T-helper 1 cell (primary cell): Measurements from ENCODE around the gene TGM2.
A peak's percentile ranks its signal among the peaks of the same experiment; 100 is the strongest.

Experiments used
- DNase-seq, 5 donors: peaks; one replicate each; pipeline ENCODE4 v3.0.0-alpha.2; 2012 to 2020

TGM2 gene

DNA sequence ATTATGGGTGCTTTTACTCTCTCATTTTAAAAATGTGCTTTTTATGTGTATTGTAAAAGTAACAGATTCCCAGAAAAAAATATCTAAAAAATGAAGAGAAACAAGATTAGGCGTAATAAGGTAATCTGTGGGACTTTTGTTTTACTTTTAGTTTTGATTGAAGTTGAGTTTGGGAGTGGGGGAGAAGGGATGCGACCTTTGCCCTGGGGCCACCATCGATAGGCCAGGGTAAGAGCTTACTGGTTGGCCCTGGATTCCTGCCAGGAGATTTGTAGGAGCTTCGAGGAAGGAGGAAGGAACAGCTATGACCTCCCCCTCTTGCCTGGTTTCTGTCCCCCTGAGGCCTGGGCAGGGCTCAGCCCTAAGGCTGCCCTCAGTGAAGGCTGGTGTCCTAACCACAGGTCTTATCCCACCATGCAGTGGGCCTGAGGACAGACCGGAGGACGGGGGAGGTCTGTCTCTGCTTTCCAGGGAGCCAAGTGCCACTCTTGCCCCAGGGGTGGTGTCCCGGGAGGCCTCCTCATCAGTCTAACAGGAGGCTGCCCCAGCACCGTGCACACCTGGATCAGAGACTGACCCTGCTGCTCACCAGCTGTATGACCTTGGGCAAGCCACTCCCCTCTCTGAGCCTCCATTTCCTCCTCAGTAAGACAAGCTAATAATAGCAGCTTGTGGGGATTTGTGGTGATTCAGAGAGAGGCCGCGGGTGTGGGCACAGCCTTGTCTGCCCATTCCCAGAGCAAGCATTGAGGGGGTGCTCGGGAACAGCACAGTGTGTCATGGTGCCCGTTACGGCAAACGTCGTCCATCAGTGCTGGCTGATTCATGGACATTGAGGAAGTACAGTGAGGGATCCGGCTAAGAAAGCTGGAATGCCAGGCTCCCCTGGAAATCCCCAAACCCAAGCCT, 21.2 kb downstream of the TGM2 start:
- no peak for DNase-seq

DNA sequence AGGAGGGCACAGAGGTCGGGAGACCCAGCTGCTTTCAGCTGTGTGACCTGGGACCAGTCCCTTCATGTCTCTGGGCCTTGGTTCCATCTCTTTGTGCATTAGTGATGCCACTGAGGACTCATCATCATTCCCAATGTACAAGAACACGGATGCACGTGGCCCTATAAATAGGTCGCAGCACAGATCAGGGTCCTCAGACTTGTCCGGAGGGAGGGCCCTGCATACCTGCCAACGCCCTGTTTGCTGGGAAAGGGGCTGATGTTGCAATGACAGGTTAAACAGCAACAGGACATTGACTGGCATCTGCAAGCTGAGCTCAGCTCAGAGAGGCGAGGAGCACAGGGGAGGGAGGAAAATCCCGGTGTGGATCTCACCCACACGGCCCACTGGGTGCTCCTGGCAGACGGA, 21.8 kb downstream of the TGM2 start:
- no peak for DNase-seq

DNA sequence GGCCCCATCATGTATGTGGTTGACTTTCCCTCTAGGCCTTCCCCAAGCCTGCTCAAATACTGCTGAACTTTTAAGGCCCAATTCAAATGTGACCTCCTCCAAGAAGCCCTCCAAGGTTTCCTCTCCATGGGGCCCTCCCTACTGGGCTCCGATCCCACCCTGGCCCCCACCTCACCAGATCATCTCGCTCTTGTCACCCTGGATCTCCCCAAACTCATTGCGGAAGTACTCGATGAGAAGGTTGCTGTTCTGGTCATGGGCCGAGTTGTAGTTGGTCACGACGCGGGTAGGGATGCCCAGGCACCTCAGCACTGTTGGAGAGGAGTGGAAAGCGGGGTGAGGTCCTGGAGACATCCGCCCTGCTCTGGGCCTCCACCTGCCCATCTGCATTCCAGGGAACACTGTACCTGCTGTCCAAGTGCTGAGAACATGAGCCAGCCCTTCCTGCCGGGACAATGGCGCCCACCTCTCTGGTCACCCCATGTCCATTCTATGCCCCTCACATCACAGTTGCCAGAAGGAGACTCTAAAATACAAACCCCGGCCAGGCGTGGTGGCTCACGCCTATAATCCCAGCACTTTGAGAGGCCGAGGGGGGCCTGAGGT, 23.1 kb downstream of the TGM2 start:
- DNase-seq: no peak

DNA sequence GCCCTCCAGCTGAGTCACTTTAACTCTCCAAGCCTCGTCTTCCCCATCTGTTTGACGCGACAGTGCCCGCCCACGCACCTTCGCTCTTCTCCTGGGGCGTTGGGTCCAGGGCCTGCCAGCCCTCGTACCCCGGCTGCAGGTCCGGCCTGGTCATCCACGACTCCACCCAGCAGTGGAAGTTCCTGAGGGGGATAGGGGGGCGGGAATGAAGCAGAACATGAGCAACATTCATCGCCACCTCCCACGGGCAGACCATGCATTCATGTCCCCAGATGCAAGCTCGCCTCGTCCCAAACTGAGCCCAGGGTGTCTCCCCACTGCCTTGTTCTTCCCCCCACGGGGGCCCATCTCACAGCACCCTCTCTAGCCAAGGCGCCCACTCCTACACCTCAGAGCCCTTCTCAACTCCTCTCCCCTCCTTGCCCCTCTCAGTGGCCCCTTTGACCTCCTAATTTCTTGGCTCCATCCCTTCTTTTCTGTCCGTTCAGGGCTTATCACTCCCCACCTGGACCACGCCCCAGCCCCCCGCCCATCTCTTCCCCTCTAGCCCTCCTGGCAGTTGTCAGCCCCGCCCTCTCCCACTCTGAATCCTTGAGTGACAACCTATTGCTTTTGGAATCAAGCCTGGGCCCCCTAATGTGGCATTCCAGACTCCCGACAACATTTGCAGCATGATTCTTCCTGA, 23.7 kb downstream of the TGM2 start:
- no peak for DNase-seq

DNA sequence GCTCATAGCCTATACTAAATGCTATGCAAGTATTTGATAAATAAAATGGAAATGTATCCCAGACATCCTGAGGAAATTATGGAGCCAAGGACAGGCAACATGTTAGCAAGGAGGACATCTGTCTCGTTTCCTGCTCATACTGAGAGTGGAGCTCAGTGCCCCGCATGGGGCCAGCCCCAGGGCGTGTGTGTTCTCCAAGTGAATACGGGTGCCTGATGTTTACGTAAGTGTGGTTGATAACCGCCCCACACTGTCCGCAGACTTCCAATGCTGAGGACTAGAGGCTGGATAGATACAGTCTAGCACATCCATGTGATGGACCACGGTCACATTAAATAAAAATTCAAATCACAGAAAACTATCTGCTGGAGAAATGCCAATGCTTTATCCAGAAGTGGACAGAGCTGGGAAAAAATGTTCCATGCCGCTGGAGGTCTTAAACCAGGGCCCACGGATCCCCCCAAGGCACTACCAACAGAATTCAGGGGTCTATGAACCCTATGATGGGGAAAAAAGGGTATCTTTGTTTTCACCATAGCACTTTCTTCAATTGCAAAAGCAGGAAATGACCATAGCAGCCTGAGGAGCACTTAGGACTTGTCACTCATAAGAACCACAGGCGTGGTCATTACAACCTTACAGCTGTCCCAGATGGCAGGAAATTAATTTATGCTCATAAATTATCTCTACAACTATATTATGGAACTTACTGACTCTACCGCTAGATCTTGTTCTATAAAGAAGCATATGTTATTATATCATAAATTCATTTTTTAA, 24.9 kb downstream of the TGM2 start:
- DNase-seq: no peak

DNA sequence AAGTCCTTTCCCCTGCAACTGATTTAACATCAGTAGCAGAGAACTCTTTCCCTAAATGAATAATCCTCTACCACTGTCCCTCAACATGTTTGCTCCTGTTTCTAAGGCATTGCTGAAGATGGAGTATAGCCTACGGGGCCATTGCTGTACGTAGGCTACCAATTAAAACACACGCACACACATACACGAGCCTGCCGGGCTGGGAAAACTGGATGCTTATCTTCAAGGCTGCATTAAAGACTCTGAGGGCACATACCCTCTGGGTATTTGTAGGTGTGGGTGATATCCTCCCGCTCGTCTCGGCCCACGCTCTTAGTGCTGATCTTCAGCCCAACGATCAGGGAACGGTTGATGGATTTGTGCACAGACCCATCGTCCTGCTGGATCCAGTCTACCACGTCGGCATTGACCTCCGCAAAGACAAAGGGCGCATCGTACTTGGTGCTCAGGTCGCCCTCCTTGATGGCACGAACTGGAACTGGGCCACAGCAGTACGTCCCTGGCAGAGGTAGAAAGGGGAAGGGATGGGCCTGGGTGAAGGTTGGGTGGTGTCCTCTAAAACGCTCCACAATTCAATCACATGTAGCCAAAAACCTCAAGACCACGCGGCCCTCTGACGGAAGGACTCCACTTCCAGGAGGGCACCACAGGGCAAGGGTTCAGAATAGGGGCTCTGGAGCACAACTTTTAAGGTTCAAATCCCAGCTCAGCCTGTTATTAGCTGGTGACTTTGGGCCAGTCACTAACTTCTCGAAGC, 25.7 kb downstream of the TGM2 start:
- no peak for DNase-seq

DNA sequence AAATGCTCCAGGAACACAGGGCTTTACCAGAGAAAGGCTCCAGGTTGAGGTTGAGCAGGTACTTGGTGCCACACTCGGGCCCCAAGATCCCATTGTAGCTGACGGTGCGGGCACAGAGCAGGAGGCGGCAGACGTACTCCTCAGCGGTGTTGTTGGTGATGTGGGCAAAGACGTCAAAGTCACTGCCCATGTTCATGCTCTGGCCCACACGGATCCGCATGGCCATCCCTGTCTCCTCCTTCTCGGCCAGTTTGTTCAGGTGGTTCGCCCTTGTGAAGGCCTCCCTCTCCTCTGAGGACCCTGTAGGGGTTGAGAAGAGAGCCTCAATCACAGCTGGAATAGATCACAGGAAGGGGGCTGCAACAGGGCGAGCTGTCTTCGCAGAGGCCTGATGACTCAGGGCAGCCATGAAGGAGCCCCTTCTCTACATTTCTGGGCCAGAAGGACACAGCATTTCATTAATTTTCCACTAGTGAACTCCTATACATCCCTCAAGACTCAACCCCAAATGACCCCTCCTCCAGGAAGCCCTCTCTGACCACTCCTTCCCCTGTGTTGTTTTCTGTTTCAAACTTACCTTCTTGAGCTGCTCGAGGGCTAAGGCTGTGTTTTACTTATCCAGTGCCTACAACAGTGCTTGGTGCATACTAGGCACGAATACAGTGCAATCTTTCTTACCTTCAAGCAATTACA, 26.8 kb downstream of the TGM2 start:
- DNase-seq: no peak

DNA sequence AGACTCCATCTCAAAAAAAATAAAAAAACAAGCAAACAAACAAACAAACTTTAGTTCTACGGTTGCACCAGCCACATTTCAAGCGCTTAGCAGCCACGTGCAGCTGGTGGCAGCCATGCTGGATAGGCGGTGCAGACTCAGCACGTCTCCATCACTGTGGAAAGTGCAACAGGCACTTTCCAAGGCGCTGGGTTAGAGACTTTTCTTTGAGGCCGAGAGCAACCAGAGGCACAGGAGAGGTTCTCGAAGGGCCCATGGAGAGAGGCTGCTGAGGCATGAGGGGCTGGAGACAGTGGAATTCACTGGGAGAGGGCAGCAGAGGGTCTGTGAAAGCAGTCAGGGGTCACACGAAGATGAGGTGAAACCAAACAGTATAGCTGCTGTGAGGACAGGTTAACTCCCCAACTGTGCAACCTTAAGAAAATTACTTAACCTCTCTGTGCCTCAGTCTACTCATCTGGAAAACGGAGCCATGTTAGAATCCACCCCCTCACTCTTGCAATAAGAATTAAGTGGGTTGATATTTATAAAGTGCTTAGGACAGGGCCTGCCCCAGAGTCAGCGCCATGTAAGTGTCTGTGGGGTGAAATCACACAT, 27.5 kb downstream of the TGM2 start:
- DNase-seq: no peak

DNA sequence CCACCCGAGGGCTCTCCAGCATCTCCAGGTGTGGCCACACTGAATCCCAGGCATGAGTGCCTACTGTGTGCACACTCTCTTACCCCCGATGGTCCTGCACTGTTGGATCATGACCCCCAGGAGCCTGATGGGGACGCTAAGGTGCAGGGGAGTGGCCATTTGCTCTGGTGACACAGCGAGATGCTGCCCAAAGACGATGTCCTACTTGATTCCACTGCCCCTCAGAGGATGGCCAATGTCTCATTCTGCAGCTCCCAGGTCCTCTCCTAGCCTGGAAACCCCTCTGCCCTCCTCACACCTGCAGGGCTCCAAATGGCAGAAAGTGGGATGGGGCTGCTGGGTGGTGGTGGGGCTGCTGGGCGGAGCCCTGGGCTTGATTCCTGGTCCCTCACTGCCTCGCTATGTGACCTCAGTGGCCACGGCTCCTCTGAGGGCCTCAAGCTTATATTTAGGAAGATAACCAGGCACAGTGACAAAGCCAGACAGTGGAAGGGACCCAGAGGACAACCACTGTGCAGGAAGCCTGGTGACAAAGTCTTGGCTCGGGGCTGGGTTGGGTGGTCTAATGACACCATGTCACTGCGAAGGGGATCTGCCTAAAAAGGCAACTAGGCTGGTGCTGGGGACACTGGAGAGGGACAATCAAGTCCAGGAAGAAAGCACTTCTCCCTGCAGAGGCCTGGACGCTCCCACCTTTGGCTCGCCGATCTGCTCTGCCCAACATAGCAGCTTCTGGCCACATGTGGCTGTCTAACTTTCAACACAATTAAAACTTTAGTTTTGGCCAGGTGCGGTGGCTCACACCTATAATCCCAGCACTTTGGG, 28.4 kb downstream of the TGM2 start:
- DNase-seq: no peak

DNA sequence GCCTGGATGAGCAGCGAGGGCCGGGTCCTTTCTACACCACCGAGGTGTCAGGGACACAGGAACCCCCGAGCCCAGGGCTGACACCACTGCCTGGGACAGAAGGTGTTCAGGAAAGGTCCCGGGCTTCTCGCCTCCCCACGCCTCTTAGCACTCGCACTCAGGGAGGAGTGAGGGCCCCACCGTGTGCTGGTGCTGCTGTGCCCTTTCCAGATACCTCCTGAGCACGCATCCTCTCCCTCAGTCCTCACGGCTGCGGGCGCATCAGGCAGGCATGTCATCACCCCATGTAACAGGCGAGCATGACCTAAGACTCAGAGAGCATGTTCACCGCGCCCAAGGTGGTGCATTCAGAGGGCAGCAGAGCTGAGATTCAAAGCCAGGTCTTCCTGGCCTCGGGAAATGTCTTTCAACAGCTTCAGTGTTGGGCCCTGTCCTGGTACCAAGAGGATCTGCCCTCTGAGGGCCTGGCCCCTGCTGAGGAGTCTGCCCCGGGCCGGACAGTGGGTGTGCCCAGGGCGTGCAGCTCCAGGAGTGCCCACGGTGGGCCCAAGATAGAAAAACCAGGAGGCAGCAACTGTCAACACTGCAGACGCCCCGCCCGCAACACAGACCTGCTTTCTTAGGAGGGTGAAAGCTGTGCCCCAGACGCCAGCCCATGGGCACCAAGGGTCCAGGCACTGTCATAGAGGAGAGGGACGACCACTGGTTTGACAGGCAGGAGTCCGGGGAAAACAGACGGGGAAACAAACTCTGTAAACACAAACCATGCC, 29.2 kb downstream of the TGM2 start:
- DNase-seq: no peak

DNA sequence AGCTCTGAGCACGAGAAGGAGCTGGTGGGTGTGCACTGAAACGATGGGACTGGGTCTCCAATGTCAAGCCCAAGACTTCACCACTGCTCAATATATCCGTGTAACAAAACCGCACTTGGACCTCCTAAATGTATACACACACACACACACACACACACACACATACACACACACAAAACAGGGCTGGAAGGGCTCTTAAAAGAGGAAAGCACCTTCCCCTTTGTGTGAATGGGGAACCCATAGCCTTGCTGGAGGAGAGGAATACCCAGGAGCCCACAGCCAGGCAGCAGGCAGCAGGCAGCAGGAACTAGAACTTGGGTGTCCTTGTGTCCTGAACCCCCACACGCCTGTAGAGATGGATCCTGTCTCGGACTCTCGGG, 29.8 kb downstream of the TGM2 start:
- DNase-seq: no peak

DNA sequence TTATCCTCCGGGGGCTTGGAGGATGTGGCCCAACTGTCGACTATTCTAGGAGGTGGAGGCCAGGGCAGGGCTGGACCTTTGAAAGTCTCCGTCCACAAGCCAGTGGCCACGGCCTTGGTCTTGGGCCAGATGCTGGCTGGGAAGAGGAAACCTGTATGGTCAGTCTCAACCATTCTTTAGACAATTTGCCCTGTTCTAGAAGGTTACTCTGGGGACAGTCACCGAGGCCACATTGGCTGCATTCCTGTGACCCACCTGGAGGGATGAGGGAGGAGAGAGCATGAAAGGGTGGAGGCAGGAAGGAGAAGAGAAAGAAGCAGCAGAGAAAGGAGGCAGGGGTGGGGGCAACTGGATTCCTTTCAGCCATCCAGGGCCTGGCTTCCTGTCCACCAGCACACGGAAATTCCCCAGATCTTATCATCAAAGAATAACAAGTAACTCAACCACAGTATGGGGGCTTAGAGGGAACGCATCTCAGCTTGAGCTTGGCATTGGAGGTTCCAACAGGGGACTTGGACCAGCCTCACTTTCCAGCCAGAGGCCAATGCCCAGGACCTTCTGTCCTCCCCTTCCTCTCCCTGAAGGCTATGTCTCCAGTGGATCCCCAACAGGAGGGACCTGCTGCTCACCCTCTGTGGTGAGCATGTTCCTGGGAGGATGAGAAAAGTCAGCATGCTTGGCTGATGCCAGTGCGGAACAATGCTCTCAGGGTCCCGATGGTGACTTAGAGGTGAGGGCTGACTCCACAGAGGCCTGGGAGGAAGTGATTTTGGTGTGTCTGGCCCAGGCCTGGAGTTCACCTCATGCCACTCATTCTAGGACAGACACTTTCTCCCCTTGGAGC, 30.4 kb downstream of the TGM2 start:
- DNase-seq: peak in 1 of 5 donors; percentile 7

DNA sequence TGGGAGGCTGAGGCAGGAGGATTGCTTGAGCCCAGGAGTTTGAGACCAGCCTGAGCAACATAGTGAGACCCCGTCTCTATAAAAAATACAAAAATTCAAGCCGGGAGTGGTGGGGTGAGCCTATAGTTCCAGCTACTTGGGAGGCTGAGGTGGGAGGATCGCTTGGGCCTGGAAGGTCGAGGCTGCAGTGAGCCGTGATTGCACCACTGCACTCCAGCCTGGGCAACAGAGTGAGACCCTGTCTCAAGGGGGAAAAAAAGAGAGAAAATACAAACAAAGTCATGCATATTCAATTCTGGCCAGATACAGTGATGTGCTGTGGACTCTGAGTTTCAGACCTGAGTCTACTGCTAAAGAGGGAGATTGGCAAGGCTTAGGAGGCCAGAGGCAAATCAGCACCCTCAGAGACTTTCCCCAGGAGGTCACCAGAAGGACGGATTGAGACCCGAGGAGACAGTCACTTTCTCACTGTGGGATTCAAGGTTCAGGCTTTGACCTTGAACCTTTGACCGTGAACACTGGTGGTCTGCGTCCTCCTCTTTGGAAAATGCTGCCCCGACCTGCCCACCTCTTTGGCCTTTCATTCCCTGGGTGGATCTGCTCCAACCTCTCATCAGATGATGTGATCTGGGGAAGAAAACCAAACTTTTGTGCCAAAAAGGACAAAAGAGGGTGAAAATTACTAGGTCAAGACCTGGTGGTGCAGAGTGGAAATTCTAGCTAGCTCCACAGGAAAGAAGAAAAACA, 31.2 kb downstream of the TGM2 start:
- no peak for DNase-seq

DNA sequence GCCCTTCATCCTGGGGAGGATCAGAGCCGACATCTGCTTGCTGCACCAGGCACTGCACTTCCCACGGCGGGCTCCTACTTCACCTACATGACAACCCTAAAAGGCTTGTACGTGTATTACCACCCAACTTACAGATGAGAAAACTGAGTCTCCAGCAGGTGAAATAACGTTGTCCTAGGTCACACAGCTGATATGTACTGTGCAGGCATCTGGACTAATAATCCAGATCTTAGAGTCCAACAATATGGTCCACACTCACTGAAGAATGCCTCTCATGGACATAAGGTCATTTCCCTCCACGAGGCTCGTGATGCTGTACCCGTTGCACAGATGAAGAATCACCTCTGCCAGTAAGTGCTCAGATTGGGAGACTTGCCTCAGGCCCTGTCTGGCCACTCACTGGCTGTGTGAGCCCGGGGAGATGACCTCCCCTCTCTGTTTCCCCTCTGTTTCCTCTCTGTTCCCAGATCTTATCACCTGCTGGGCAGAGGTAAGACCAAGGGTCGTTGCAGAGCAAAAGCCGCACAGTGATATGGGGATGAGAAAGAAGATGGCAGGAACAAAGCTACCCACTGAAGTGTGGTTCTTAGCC, 32.1 kb downstream of the TGM2 start:
- DNase-seq: no peak

DNA sequence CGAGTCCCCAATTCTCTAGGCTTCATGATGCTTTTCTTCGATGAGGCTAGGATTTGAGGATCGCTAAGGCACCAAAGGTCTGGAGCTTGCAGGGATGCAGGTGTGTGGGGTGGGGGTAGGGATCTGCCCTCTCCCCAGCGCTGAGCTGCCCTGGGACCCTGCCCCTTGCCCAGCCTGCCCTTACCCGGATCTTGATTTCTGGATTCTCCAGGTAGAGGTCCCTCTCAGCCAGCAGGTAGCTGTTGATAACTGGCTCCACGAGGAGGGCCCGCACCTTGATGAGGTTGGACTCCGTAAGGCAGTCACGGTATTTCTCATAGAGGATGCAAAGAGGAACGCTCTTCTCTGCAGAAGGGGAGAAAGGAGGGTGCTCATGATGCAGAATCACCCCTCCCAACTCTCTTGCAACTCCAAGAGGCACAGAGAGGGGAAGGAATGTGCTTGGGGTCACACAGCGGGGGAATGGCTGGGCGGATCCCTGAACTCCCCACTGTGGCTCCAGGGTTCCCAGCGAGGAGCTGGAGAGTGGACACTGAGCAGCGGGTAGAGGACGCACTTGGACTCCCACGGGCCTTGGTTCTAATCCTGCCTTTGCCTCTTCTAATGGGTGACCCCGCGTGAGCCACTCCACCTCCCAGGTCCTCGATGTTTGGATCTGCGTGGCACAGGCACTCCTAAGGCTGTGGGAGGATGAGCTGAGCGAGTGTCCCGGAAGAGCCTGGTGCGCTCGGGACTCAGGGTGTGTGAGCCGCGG, 32.7 kb downstream of the TGM2 start:
- no peak for DNase-seq

DNA sequence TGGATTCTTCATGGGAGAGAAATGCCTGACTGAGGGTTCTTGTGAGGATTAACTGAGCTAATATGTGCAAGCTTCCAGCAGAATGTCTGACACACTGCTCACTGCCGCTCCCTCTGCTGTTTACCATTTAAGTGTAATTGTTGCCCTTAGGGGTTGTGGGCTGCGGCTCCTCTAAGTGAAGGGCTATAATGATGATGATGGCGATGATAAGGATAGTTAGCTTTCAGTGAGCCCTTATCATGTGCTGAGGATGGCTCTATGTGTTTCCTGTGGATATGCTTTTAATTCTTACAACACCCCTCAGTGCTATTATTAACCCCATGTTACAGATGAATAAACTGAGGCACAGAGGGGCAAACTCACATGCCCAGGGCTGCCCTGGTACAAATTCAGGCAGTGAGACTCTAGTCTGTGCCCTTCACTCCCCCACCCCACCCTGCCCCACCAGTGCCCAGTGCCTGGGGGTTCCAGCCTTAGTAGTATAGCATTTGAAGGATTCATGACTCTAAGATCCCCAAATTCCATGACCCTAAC, 33.4 kb downstream of the TGM2 start:
- no peak for DNase-seq
